ENCODE results near the gene PHKB. TPM values are rescaled to one million over a fixed set of nuclear protein-coding genes. Genes with fewer than 3 reads are reported as not detected.
"Not testable (repeated sequence)": the region's sequence is repeated elsewhere in the genome, so short reads cannot be mapped to it uniquely, and the experiment has no call there.

The PHKB gene
- polyA plus RNA-seq, 3 donors, result 49.8 to 53.1 (median 50.8) TPM

GRCh38 chr16:47470810-47471209, 9.7 kb downstream of the PHKB start:
- intact Hi-C loops (cut with micrococcal nuclease), result no loop called here

GRCh38 chr16:47473004-47473403, 11.9 kb downstream of the PHKB start:
- H3K4me1 ChIP-seq (ENCODE audit: control insufficient read depth in 1 of 2, insufficient read depth in 2 of 2, low read length in 2 of 2); H3K4me3 Mint-ChIP-seq; H3K4me2 ChIP-seq (replicated peaks; ENCODE audit: extremely low read depth, low read length, poor library complexity, severe bottlenecking); H3K4me3 ChIP-seq (replicated peaks in 1 of 3; ENCODE audit: low read depth in 2 of 3, low read length in 3 of 3); H3K4me1 Mint-ChIP-seq; intact Hi-C loops (cut with micrococcal nuclease); H3K9ac ChIP-seq (ENCODE audit: insufficient read depth, low read length, poor library complexity, severe bottlenecking); H3K27me3 ChIP-seq (ENCODE audit: control insufficient read depth in 2 of 2, insufficient read depth in 2 of 2, low read length in 2 of 2); DNase-seq; H3K27me3 Mint-ChIP-seq (ENCODE audit: low read depth in 3 of 3); H3K27ac Mint-ChIP-seq; H3K27ac ChIP-seq (ENCODE audit: low read depth in 1 of 2, low read length in 2 of 2); H2AFZ ChIP-seq (ENCODE audit: insufficient read depth, low read depth, low read length, poor library complexity, severe bottlenecking); H3K9me3 ChIP-seq (replicated peaks in 1 of 2; ENCODE audit: control insufficient read depth in 1 of 2, insufficient read depth in 1 of 2, low read length in 2 of 2); H3K9me3 Mint-ChIP-seq: not testable (repeated sequence)
- peaks cover 45% of the 10 kb centered on the region for H4K20me1 ChIP-seq (ENCODE audit: insufficient read depth, low read length)
- H3K36me3 ChIP-seq (replicated peaks in 1 of 2; ENCODE audit: control insufficient read depth in 1 of 2, insufficient read depth in 2 of 2, low read length in 2 of 2), result peaks cover 11 to 35% of the 10 kb centered on the region in 2 donors
- no CpG with 5 or more reads among the region's 2 CpGs for WGBS (ENCODE audit: insufficient coverage)
- peaks cover 32 to 33% of the 10 kb centered on the region in 2 donors for H3K36me3 Mint-ChIP-seq
- H3K79me2 ChIP-seq (ENCODE audit: insufficient read depth, low read length), result peaks cover 89% of the 10 kb centered on the region

More at GRCh38 chr16:47470810-47471209, 9.7 kb downstream of the PHKB start:
- peaks cover 0 to 5% (median 0%) of the 10 kb centered on the region in 7 donors for H3K9me3 Mint-ChIP-seq
- peaks cover 29 to 32% of the 10 kb centered on the region in 2 donors for H3K36me3 Mint-ChIP-seq
- Histone ChIP-seq H3K4me3 (replicated peaks in 1 of 3; ENCODE audit: low read depth in 2 of 3, low read length in 3 of 3) (no peak overlapping the region), H3K9ac (ENCODE audit: insufficient read depth, low read length, poor library complexity, severe bottlenecking) (no peak overlapping the region), H2AFZ (ENCODE audit: insufficient read depth, low read depth, low read length, poor library complexity, severe bottlenecking) (no peak overlapping the region), H3K79me2 (ENCODE audit: insufficient read depth, low read length) (peaks cover 92% of the 10 kb centered on the region), H4K20me1 (ENCODE audit: insufficient read depth, low read length) (peaks cover 55% of the 10 kb centered on the region), H3K4me1 (ENCODE audit: control insufficient read depth in 1 of 2, insufficient read depth in 2 of 2, low read length in 2 of 2) (no peaks in the 10 kb centered on the region), H3K27ac (ENCODE audit: low read depth in 1 of 2, low read length in 2 of 2) (no peak overlapping the region), H3K4me2 (replicated peaks; ENCODE audit: extremely low read depth, low read length, poor library complexity, severe bottlenecking) (no peak overlapping the region), H3K9me3 (replicated peaks in 1 of 2; ENCODE audit: control insufficient read depth in 1 of 2, insufficient read depth in 1 of 2, low read length in 2 of 2) (no peaks in the 10 kb centered on the region), H3K27me3 (ENCODE audit: control insufficient read depth in 2 of 2, insufficient read depth in 2 of 2, low read length in 2 of 2) (no peaks in the 10 kb centered on the region), H3K36me3 (replicated peaks in 1 of 2; ENCODE audit: control insufficient read depth in 1 of 2, insufficient read depth in 2 of 2, low read length in 2 of 2) (peaks cover 7 to 38% of the 10 kb centered on the region in 2 donors)
- no CpG with 5 or more reads among the region's 1 CpG for WGBS (ENCODE audit: insufficient coverage)
- peaks cover 0 to 2% (median 0%) of the 10 kb centered on the region in 3 donors for H3K27me3 Mint-ChIP-seq (ENCODE audit: low read depth in 3 of 3)
- DNase-seq, result no peak
- peaks cover 8% of the 10 kb centered on the region for H3K4me1 Mint-ChIP-seq
- no peak for TF ChIP-seq CTCF (IDR thresholded peaks at IDR 0.05)
- peak overlapping the region in 2 of 7 donors; percentile 55 to 68 for H3K27ac Mint-ChIP-seq
- H3K4me3 Mint-ChIP-seq, result no peak overlapping the region

Data from CD14-positive monocyte (primary cell).